ENCODE data around the gene PRR5L.

GRCh38 chr11:36454551-36454940, 158.5 kb downstream of the PRR5L start:
- TF ChIP-seq CTCF (IDR thresholded peaks at IDR 0.05; ENCODE audit: low read depth, low read length): no peak
- TF ChIP-seq EZH2phosphoT487 (IDR thresholded peaks at IDR 0.05; ENCODE audit: low read depth): no peak
